Karpas-422 (cell line): ENCODE measurements around the gene SYT11. TPM values are rescaled to one million over a fixed set of nuclear protein-coding genes. Genes with fewer than 3 reads are reported as not detected.

Experiments used
- DNase-seq: peaks from one replicate; pipeline ENCODE4 v3.0.0-alpha.2; 2015
- H2AFZ ChIP-seq: fragments of 200-600 bp; sonication (generic); 2 replicates; pipeline ENCODE4 v1.6.1; 2014; ENCODE audit warnings: antibody characterized with exemption, low read length, mixed read lengths
- H3K27ac ChIP-seq: fragments of 200-600 bp; sonication (generic); 2 replicates; pipeline ENCODE4 v1.5.1; 2014; ENCODE audit warnings: mild to moderate bottlenecking, low read length, moderate library complexity
- H3K27me3 ChIP-seq: fragments of 200-600 bp; sonication (generic); 2 replicates; pipeline ENCODE4 v1.6.1; 2014; ENCODE audit warnings: low read length, mixed read lengths
- H3K36me3 ChIP-seq: fragments of 200-600 bp; sonication (generic); 2 replicates; pipeline ENCODE4 v1.6.1; 2014; ENCODE audit warnings: low read length, mixed read lengths; ENCODE audit not compliant: insufficient read depth
- H3K4me1 ChIP-seq: fragments of 200-600 bp; sonication (generic); 2 replicates; pipeline ENCODE4 v1.6.1; 2014; ENCODE audit warnings: mild to moderate bottlenecking, low read length, mixed read lengths
- H3K4me2 ChIP-seq: fragments of 200-600 bp; sonication (generic); 2 replicates; pipeline ENCODE4 v1.6.1; 2014; ENCODE audit warnings: low read length, low read depth, mild to moderate bottlenecking; ENCODE audit not compliant: poor library complexity, severe bottlenecking
- H3K4me3 ChIP-seq: fragments of 200-600 bp; sonication (generic); 2 replicates; pipeline ENCODE4 v1.5.1; 2014; ENCODE audit warnings: mild to moderate bottlenecking, antibody characterized with exemption, low read length, mixed read lengths
- H3K79me2 ChIP-seq: fragments of 200-600 bp; sonication (generic); 2 replicates; pipeline ENCODE4 v1.6.1; 2014; ENCODE audit warnings: mild to moderate bottlenecking, low read length, mixed read lengths
- H3K9ac ChIP-seq: fragments of 200-600 bp; sonication (generic); 2 replicates; pipeline ENCODE4 v1.6.0; 2014; ENCODE audit warnings: low read length
- H3K9me2 ChIP-seq: fragments of 200-600 bp; sonication (generic), shearing (Covaris generic); replicated peaks from 2 replicates; pipeline ENCODE4 v1.6.0; 2014; ENCODE audit warnings: mild to moderate bottlenecking, low read length, moderate library complexity; ENCODE audit not compliant: insufficient read depth
- H3K9me3 ChIP-seq: fragments of 300-700, 200-600 bp; sonication (generic); 2 replicates; pipeline ENCODE4 v1.6.1; 2014; ENCODE audit warnings: low read length, mixed read lengths
- H4K20me1 ChIP-seq: fragments of 200-600 bp; sonication (generic); 2 replicates; pipeline ENCODE4 v1.6.1; 2014; ENCODE audit warnings: mild to moderate bottlenecking, antibody characterized with exemption, low read length, low read depth; ENCODE audit not compliant: insufficient read depth
- total RNA-seq: library from RNA; depleted of rRNA; stranded (reverse); fragments of >200 nt; shearing (Covaris generic); gene quantifications from 2 replicates; pipeline ENCODE4 v1.2.3, GENCODE V29; 2014; ENCODE audit warnings: low replicate concordance; rRNA removed

The SYT11 gene, protein sequence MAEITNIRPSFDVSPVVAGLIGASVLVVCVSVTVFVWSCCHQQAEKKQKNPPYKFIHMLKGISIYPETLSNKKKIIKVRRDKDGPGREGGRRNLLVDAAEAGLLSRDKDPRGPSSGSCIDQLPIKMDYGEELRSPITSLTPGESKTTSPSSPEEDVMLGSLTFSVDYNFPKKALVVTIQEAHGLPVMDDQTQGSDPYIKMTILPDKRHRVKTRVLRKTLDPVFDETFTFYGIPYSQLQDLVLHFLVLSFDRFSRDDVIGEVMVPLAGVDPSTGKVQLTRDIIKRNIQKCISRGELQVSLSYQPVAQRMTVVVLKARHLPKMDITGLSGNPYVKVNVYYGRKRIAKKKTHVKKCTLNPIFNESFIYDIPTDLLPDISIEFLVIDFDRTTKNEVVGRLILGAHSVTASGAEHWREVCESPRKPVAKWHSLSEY
- 40.8 and 51.2 TPM in 2 replicates for total RNA-seq

GRCh38 chr1:155859234-155859829 is at the start of gene SYT11:
Gene SYT11 (plus strand): TSS chr1:155859567. CDS start chr1:155859762, 195 bp downstream.
- Histone ChIP-seq H3K4me2 (peak within 1 kb of the TSS; percentile 92), H3K4me3 (peak within 1 kb of the TSS; percentile 85), H3K36me3 (peaks cover 9% of the 10 kb centered on the region; the same call in 1 of the 2 replicates), H3K9me2 (no peaks in the 10 kb centered on the region), H3K9me3 (no peaks in the 10 kb centered on the region), H3K9ac (peak within 1 kb of the TSS; percentile 81), H4K20me1 (no peaks in the 10 kb centered on the region), H3K27ac (peak within 1 kb of the TSS; percentile 82), H3K79me2 (peaks cover 72% of the 10 kb centered on the region), H3K4me1 (peaks cover 37% of the 10 kb centered on the region), H3K27me3 (no peaks in the 10 kb centered on the region), H2AFZ (peak within 1 kb of the TSS; percentile 79)
- DNase-seq: peak; percentile 99

DNA sequence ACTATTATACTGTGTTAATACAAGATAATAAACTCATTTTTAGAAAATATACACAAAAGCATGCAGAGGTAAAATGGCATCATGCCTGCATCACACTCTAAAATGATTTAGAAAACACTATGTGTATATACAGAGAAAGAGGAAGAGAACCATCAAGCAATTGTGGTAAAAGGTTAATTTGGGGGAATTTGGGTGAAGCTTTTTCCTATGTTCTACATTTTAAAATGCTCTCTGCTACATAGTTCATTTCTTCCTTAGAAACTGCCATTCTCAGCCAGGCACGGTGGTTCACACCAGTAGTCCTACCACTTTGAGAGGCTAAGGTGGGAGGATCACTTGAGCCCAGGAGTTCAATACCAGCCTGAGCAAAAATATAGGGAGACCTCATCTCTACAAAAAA is 46.5 kb upstream of the SYT11 start:
- H3K36me3 ChIP-seq: peaks cover 29% of the 10 kb centered on the region
- H4K20me1 ChIP-seq: no peaks in the 10 kb centered on the region
- no peak overlapping the region for H3K4me3 ChIP-seq
- peaks cover 3% of the 10 kb centered on the region; the same call in 1 of the 2 replicates for H3K4me1 ChIP-seq
- H3K27me3 ChIP-seq: no peaks in the 10 kb centered on the region
- no peaks in the 10 kb centered on the region for H3K79me2 ChIP-seq
- H3K9me3 ChIP-seq: no peaks in the 10 kb centered on the region
- no peaks in the 10 kb centered on the region for H3K9me2 ChIP-seq
- no peak overlapping the region for H3K4me2 ChIP-seq
- no peak overlapping the region for H2AFZ ChIP-seq
- DNase-seq: no peak
- no peak overlapping the region for H3K27ac ChIP-seq
- no peak overlapping the region for H3K9ac ChIP-seq

DNA sequence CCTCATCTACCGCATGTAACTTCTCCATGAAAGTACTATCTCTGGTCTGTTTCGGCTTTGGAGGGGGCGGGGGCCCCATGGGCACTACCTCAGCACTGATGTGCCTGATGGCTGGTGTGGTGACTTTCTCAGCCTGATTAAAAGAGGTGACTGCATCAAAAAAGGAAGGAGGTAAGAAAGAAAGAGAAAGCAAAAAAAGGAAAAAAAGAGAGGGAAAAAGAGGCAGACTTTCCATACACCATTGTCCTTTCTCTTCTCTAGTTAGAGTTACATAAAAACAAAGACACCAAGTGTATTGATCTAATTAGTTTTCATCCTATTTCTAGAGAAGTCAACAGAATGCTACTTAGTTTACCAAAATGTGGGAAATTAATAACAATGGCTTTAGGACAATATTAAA is 45.7 kb upstream of the SYT11 start:
- Histone ChIP-seq H3K27me3 (no peaks in the 10 kb centered on the region), H3K4me3 (no peak overlapping the region), H3K79me2 (0 out of 2 replicates have a peak, but pooled peaks cover 2% of the 10 kb centered on the region), H2AFZ (no peak overlapping the region), H3K4me1 (peaks cover 3% of the 10 kb centered on the region; the same call in 1 of the 2 replicates), H3K4me2 (no peak overlapping the region), H4K20me1 (no peaks in the 10 kb centered on the region), H3K9me3 (no peaks in the 10 kb centered on the region), H3K27ac (no peak overlapping the region), H3K9me2 (no peaks in the 10 kb centered on the region), H3K9ac (no peak overlapping the region), H3K36me3 (peaks cover 33% of the 10 kb centered on the region)
- DNase-seq: no peak

- no peak for DNase-seq
- no peaks in the 10 kb centered on the region for H3K27me3 ChIP-seq
- H2AFZ ChIP-seq: no peak overlapping the region
- H3K79me2 ChIP-seq: 0 out of 2 replicates have a peak, but pooled peaks cover 2% of the 10 kb centered on the region
- no peaks in the 10 kb centered on the region for H3K4me1 ChIP-seq
- H4K20me1 ChIP-seq: no peaks in the 10 kb centered on the region
- no peak overlapping the region for H3K27ac ChIP-seq
- H3K9ac ChIP-seq: no peak overlapping the region
- peaks cover 46% of the 10 kb centered on the region for H3K36me3 ChIP-seq
- H3K4me2 ChIP-seq: no peak overlapping the region
- no peak overlapping the region for H3K4me3 ChIP-seq
- no peaks in the 10 kb centered on the region for H3K9me2 ChIP-seq
- no peaks in the 10 kb centered on the region for H3K9me3 ChIP-seq
These were observed 43.0 kb upstream of the SYT11 start for GRCh38 chr1:155816351-155816750.

DNA sequence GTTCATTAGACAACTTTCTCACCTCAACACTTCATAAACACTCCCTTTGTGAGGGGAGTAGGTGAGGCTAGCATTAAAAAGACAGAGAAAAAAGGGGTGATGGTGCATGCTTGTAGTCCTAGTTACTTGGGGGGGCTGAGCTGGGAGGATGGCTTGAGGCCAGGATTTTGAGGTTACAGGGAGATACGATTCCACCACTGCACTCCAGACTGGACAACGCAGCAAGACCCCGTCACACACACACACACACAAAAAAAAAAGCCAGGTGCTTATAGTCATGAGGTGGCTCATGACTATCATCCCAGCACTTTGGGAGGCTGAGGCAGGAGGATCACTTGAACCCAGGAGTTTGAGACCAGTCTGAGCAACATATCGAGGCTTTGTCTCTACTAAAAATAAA is 31.9 kb upstream of the SYT11 start:
- Histone ChIP-seq H4K20me1 (no peaks in the 10 kb centered on the region), H3K9me2 (no peaks in the 10 kb centered on the region), H3K9me3 (no peaks in the 10 kb centered on the region), H3K79me2 (peaks cover 20% of the 10 kb centered on the region), H2AFZ (no peak overlapping the region), H3K4me1 (peaks cover 3% of the 10 kb centered on the region), H3K4me2 (no peak overlapping the region), H3K36me3 (peaks cover 2% of the 10 kb centered on the region; the same call in 1 of the 2 replicates), H3K9ac (no peak overlapping the region), H3K4me3 (no peak overlapping the region), H3K27me3 (no peaks in the 10 kb centered on the region), H3K27ac (no peak overlapping the region)
- no peak for DNase-seq

DNA sequence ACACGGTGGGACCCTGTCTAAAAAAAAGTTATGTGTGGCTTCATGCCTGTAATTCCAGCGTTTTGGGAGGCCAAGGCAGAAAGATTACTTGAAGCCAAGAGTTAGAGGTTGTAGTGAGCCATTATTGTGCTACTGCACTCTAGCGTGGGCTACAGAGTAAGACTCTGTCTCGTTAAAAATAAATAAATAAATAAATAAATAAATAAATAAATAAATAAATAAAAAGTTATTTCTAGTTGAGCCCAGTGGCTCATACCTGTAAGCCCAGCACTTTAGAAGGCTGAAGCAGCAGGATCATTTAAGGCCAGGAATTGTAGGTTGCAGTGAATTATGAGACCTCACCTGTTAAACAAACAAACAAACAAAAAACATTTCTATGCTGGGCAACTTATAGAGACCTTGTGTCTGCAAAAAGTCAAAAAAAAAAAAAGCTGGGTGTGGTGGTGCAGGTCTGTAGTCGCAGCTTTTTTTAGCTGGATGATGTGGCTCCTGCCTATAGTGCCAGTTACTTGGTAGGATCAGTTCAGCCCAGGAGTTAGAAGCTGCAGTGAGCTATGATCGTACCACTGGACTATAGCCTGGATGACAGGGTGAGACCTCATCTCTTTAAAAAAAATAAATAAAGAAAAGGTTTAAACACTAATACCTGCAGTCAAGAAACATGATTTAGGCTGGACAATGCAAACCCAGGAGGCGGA is 27.9 kb upstream of the SYT11 start:
- Histone ChIP-seq H3K9me3 (no peaks in the 10 kb centered on the region), H3K79me2 (peaks cover 44% of the 10 kb centered on the region), H3K4me3 (no peak overlapping the region), H4K20me1 (no peaks in the 10 kb centered on the region), H3K9ac (no peak overlapping the region), H3K27me3 (no peaks in the 10 kb centered on the region), H3K4me1 (peaks cover 8% of the 10 kb centered on the region), H3K4me2 (no peak overlapping the region), H2AFZ (no peak overlapping the region), H3K9me2 (no peaks in the 10 kb centered on the region), H3K36me3 (no peaks in the 10 kb centered on the region), H3K27ac (no peak overlapping the region)
- DNase-seq: peak; percentile 39

DNA sequence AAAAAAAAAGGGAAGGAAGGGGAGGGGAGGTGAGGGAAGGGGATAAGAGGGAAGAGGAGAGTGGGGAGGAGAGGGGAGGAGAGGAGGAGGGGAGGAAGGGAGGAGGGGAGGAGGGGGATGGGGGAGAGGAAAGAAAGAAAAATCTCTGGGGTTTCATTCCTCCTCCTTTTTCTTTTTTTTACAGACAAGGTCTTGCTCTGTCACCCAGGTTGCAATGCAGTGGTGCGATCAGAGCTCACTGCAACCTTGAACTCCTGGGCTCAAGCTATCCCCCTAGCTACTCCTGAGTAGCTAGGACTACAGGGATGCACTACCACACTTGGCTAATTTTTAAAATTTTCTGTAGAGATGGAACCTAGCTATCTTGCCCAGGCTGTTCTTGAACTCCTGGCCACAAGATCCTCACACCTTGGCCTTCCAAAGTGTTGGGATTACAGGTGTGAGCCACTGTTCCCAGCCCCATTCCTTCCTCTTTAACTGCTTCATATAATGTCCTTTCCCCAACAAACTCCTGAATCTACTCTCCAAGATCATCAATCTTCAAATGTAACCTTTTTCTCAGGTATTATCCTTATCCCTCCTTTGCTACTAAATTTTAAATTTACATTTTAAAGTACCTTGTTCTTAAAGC is 25.6 kb upstream of the SYT11 start:
- Histone ChIP-seq H3K4me2 (no peak overlapping the region), H3K79me2 (peaks cover 59% of the 10 kb centered on the region), H3K9ac (no peak overlapping the region), H2AFZ (no peak overlapping the region), H3K36me3 (0 out of 2 replicates have a peak, but pooled peaks cover 5% of the 10 kb centered on the region), H3K4me1 (peaks cover 8% of the 10 kb centered on the region), H3K9me3 (no peaks in the 10 kb centered on the region), H3K27me3 (no peaks in the 10 kb centered on the region), H3K27ac (no peak overlapping the region), H4K20me1 (no peaks in the 10 kb centered on the region), H3K9me2 (no peaks in the 10 kb centered on the region), H3K4me3 (no peak overlapping the region)
- peak; percentile 38 for DNase-seq
